Measurements from ENCODE around the gene DAPK2.

The DAPK2 gene

GRCh38 chr15:63998489-63998888 is 47.8 kb downstream of the DAPK2 start:
- no peaks in the 10 kb centered on the region for H3K79me2 ChIP-seq (ENCODE audit: insufficient read depth, low read depth)
- no peaks in the 10 kb centered on the region for H3K36me3 ChIP-seq (ENCODE audit: insufficient read depth)
- no peak overlapping the region for H3K27ac ChIP-seq
- H3K4me2 ChIP-seq: no peak overlapping the region
- H3K4me1 ChIP-seq (ENCODE audit: low read depth, poor library complexity, severe bottlenecking): no peaks in the 10 kb centered on the region
- H4K20me1 ChIP-seq (ENCODE audit: insufficient read depth): no peaks in the 10 kb centered on the region
- no peak overlapping the region for H3K9ac ChIP-seq
- no peaks in the 10 kb centered on the region for H3K27me3 ChIP-seq (ENCODE audit: insufficient read depth, low read depth)
- H2AFZ ChIP-seq (ENCODE audit: low read depth): no peak overlapping the region
- H3K4me3 ChIP-seq (IDR thresholded peaks at IDR 0.05; ENCODE audit: insufficient read depth, low read depth, low read length): no peak overlapping the region
- no peak for TF ChIP-seq CTCF (conservative IDR thresholded peaks at IDR 0.05; ENCODE audit: low read depth, low read length)

DNA sequence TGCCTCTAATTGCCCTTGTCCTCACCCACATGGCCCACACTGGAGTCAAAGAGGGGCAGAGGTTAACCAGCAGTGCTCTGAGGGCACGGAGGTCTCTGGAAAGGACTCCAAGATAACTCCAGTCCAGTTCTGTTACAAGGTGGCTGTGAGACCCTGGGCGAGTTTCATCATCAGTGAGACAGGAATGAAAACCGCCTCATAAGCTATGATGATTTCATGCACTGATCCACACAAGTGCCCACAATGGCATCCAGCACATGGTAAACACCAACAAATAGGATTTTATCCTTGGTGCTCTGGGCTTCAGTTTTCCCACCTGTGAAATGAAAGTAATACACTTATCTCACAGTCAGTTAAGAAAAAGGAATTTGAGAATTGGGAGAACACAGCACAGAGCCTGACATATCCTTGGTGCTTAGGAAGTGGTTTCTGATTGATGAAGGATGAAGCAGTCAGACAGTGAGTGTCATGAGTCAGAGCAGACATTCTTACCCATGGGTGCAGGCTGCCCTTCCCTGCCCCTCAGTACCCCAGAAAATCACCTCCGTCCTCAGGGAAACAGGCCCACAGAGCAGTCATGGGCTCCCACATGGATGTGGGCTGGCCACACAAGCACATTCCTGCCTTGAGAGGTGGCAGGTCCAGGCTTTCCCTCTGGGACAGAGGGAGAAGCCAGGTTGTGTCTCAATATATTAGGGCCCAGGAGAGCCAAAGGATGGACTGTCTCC is 48.4 kb downstream of the DAPK2 start:
- Histone ChIP-seq H3K27ac (no peak overlapping the region), H3K9ac (no peak overlapping the region), H4K20me1 (ENCODE audit: insufficient read depth) (no peaks in the 10 kb centered on the region), H3K4me2 (no peak overlapping the region), H3K79me2 (ENCODE audit: insufficient read depth, low read depth) (no peaks in the 10 kb centered on the region), H3K27me3 (ENCODE audit: insufficient read depth, low read depth) (no peaks in the 10 kb centered on the region), H3K4me3 (IDR thresholded peaks at IDR 0.05; ENCODE audit: insufficient read depth, low read depth, low read length) (no peak overlapping the region), H2AFZ (ENCODE audit: low read depth) (no peak overlapping the region), H3K4me1 (ENCODE audit: low read depth, poor library complexity, severe bottlenecking) (no peaks in the 10 kb centered on the region), H3K36me3 (ENCODE audit: insufficient read depth) (no peaks in the 10 kb centered on the region)
- TF ChIP-seq CTCF (conservative IDR thresholded peaks at IDR 0.05; ENCODE audit: low read depth, low read length): no peak

DNA sequence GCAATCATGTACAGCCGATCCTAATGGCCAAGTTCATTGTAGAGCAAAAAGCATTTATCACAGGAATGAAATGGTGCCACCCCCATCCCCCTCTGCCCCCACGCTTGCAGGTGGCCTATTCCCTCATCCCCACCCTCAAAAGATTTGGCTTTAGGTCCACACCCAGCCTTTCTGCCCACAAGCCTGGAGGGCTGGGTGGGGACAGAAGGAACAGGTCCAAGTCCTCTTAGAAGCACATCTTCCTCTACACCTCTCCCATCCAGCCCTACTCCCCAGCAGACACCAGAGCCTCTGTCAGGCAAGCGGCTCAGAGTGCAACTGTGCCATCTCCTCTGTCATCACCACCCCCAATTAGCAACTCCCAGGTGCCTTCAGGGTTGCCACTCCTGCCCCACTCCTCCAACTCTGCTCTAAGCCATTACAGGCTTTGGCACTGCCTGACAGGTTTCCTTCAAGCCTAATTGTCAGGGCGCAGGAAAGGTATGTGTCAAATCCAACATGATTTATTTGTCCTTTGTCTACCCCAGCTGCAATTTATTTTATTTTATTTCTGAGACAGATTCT is 49.4 kb downstream of the DAPK2 start:
- H3K27ac ChIP-seq: no peak overlapping the region
- no peak overlapping the region for H3K9ac ChIP-seq
- no peak overlapping the region for H3K4me3 ChIP-seq (IDR thresholded peaks at IDR 0.05; ENCODE audit: insufficient read depth, low read depth, low read length)
- TF ChIP-seq CTCF (conservative IDR thresholded peaks at IDR 0.05; ENCODE audit: low read depth, low read length): no peak
- no peaks in the 10 kb centered on the region for H3K4me1 ChIP-seq (ENCODE audit: low read depth, poor library complexity, severe bottlenecking)
- no peaks in the 10 kb centered on the region for H3K79me2 ChIP-seq (ENCODE audit: insufficient read depth, low read depth)
- no peaks in the 10 kb centered on the region for H3K27me3 ChIP-seq (ENCODE audit: insufficient read depth, low read depth)
- H2AFZ ChIP-seq (ENCODE audit: low read depth): no peak overlapping the region
- no peaks in the 10 kb centered on the region for H3K36me3 ChIP-seq (ENCODE audit: insufficient read depth)
- no peak overlapping the region for H3K4me2 ChIP-seq
- H4K20me1 ChIP-seq (ENCODE audit: insufficient read depth): no peaks in the 10 kb centered on the region

GRCh38 chr15:63995789-63996188 is 50.5 kb downstream of the DAPK2 start:
- Histone ChIP-seq H3K9ac (no peak overlapping the region), H3K27me3 (ENCODE audit: insufficient read depth, low read depth) (no peaks in the 10 kb centered on the region), H2AFZ (ENCODE audit: low read depth) (no peak overlapping the region), H3K4me1 (ENCODE audit: low read depth, poor library complexity, severe bottlenecking) (no peaks in the 10 kb centered on the region), H4K20me1 (ENCODE audit: insufficient read depth) (no peaks in the 10 kb centered on the region), H3K4me3 (IDR thresholded peaks at IDR 0.05; ENCODE audit: insufficient read depth, low read depth, low read length) (no peak overlapping the region), H3K27ac (no peak overlapping the region), H3K4me2 (no peak overlapping the region), H3K79me2 (ENCODE audit: insufficient read depth, low read depth) (no peaks in the 10 kb centered on the region), H3K36me3 (ENCODE audit: insufficient read depth) (no peaks in the 10 kb centered on the region)
- no peak for TF ChIP-seq CTCF (conservative IDR thresholded peaks at IDR 0.05; ENCODE audit: low read depth, low read length)

All from KMS-11 (cell line).